ENCODE results near the gene SLC40A1.

Gene SLC40A1

DNA sequence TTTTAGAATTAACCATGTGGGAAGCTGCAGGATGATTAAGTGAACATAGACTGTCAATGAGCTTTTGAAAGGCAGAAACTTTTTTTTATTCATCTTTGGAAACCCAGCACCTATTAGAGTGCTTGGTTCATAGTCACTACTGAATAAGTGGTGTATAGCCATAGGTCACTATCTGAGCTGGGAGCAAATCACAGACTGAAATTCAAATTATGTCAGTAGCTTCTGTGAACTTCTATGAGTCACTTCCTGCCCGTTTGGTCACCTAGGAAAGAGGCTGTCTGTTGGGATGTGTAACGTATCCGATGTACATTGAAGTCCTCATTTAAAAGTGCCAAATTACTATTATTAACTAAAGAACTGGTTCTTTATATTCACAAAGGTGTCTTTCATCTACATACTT lies 20.5 kb upstream of the SLC40A1 start:
- H3K79me1 ChIP-seq (replicated peaks; ENCODE audit: low read length, poor library complexity, severe bottlenecking), result no peaks in the 10 kb centered on the region
- H2BK5ac ChIP-seq (ENCODE audit: low read depth, low read length, poor library complexity, severe bottlenecking), result no peak overlapping the region
- no peak overlapping the region for H3K4me3 ChIP-seq (ENCODE audit: insufficient read depth in 1 of 2, low read depth in 1 of 2, low read length in 2 of 2)
- H3K27me3 ChIP-seq (ENCODE audit: control insufficient read depth in 1 of 2, insufficient read depth in 1 of 2, low read length in 2 of 2), result no peaks in the 10 kb centered on the region
- no peak overlapping the region for H3K9ac ChIP-seq (ENCODE audit: low read length)
- H2AFZ ChIP-seq (ENCODE audit: low read depth, low read length), result no peak overlapping the region
- WGBS, result no CpG with 5 or more reads among the region's 3 CpGs
- H3K4me1 ChIP-seq (ENCODE audit: control insufficient read depth, insufficient read depth, low read depth, low read length), result no peaks in the 10 kb centered on the region
- H2BK120ac ChIP-seq (ENCODE audit: low read depth, low read length), result no peak overlapping the region
- no peak overlapping the region for H3K4ac ChIP-seq (ENCODE audit: low read depth in 1 of 2, low read length in 2 of 2)
- no peaks in the 10 kb centered on the region for H3K36me3 ChIP-seq (ENCODE audit: control insufficient read depth in 1 of 2, insufficient read depth in 2 of 2, low read depth in 1 of 2, low read length in 2 of 2)
- no peak overlapping the region for H3K23ac ChIP-seq (ENCODE audit: low read length in 2 of 2)
- no peak overlapping the region for H3K14ac ChIP-seq (ENCODE audit: low read length in 2 of 2)
- H4K8ac ChIP-seq (ENCODE audit: low read length), result no peak overlapping the region
- H2AK5ac ChIP-seq (ENCODE audit: low read length, severe bottlenecking), result no peak overlapping the region
- no peak overlapping the region for H2BK12ac ChIP-seq (ENCODE audit: low read length in 2 of 2)
- no peak overlapping the region for H3K18ac ChIP-seq (ENCODE audit: low read depth in 1 of 2, low read length in 2 of 2)
- H3K4me2 ChIP-seq (ENCODE audit: low read length, poor library complexity, severe bottlenecking), result no peak overlapping the region
- H3K27ac ChIP-seq (ENCODE audit: low read length, poor library complexity, severe bottlenecking), result no peak overlapping the region
- DNase-seq, result peak; percentile 38
- no peak overlapping the region for H4K91ac ChIP-seq (ENCODE audit: low read length)
- no peak overlapping the region for H2BK15ac ChIP-seq (ENCODE audit: low read depth, poor library complexity, severe bottlenecking)
- no peaks in the 10 kb centered on the region for H3K9me3 ChIP-seq (ENCODE audit: control insufficient read depth, low read length)

DNA sequence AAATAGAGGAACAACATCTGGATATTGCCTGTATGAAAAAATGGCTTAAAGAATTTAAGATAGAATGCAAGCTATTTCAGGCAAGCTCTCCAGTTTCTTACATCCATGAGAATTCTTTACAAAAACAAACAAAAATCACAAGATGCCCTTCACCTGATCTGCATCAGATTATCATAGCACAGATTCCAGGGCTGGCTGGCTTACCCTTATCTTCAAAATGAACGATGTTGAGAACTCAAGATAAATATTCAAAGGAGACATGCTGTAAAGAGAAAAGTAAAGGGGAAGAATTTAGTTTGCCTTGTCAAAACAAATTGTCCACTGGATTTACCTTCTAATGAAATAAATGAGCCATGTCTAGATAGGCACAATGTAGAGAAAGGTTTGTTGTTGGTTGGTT lies 18.7 kb upstream of the SLC40A1 start:
- no peak overlapping the region for H3K23ac ChIP-seq (ENCODE audit: low read length in 2 of 2)
- H2BK12ac ChIP-seq (ENCODE audit: low read length in 2 of 2), result no peak overlapping the region
- no peak overlapping the region for H3K9ac ChIP-seq (ENCODE audit: low read length)
- no peak overlapping the region for H2BK120ac ChIP-seq (ENCODE audit: low read depth, low read length)
- no peak overlapping the region for H3K27ac ChIP-seq (ENCODE audit: low read length, poor library complexity, severe bottlenecking)
- no peak overlapping the region for H3K14ac ChIP-seq (ENCODE audit: low read length in 2 of 2)
- no peak overlapping the region for H2AK5ac ChIP-seq (ENCODE audit: low read length, severe bottlenecking)
- no peak overlapping the region for H4K91ac ChIP-seq (ENCODE audit: low read length)
- H3K18ac ChIP-seq (ENCODE audit: low read depth in 1 of 2, low read length in 2 of 2), result no peak overlapping the region
- no peaks in the 10 kb centered on the region for H3K9me3 ChIP-seq (ENCODE audit: control insufficient read depth, low read length)
- 0% methylated on average over 1 of the region's 1 CpG for WGBS
- no peaks in the 10 kb centered on the region for H3K4me1 ChIP-seq (ENCODE audit: control insufficient read depth, insufficient read depth, low read depth, low read length)
- H2AFZ ChIP-seq (ENCODE audit: low read depth, low read length), result no peak overlapping the region
- no peak overlapping the region for H3K4ac ChIP-seq (ENCODE audit: low read depth in 1 of 2, low read length in 2 of 2)
- no peak overlapping the region for H2BK5ac ChIP-seq (ENCODE audit: low read depth, low read length, poor library complexity, severe bottlenecking)
- no peaks in the 10 kb centered on the region for H3K27me3 ChIP-seq (ENCODE audit: control insufficient read depth in 1 of 2, insufficient read depth in 1 of 2, low read length in 2 of 2)
- H3K4me2 ChIP-seq (ENCODE audit: low read length, poor library complexity, severe bottlenecking), result no peak overlapping the region
- H2BK15ac ChIP-seq (ENCODE audit: low read depth, poor library complexity, severe bottlenecking), result no peak overlapping the region
- H4K8ac ChIP-seq (ENCODE audit: low read length), result no peak overlapping the region
- H3K4me3 ChIP-seq (ENCODE audit: insufficient read depth in 1 of 2, low read depth in 1 of 2, low read length in 2 of 2), result no peak overlapping the region
- H3K79me1 ChIP-seq (replicated peaks; ENCODE audit: low read length, poor library complexity, severe bottlenecking), result no peaks in the 10 kb centered on the region
- no peak for DNase-seq
- H3K36me3 ChIP-seq (ENCODE audit: control insufficient read depth in 1 of 2, insufficient read depth in 2 of 2, low read depth in 1 of 2, low read length in 2 of 2), result no peaks in the 10 kb centered on the region

DNA sequence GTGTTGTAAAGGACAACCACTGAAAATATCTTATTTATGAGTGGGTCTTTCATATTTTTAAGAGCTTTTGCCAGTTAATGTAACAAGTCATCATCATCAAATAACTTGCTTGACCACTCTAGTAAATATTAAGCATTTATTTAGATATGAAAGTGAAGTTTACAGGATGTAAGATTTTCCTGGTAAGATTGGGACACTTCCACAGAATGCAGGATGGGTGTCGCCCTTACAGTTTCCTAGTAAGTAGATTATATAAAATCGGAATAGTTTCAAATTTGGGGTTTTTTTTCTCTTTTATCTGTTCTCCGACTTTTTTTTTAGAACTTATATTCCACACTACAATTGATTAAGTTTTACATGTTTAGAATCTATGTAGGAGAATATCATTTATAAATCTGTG lies 14.8 kb upstream of the SLC40A1 start:
- no peaks in the 10 kb centered on the region for H3K9me3 ChIP-seq (ENCODE audit: control insufficient read depth, low read length)
- H2BK120ac ChIP-seq (ENCODE audit: low read depth, low read length), result no peak overlapping the region
- H3K4ac ChIP-seq (ENCODE audit: low read depth in 1 of 2, low read length in 2 of 2), result no peak overlapping the region
- H3K79me1 ChIP-seq (replicated peaks; ENCODE audit: low read length, poor library complexity, severe bottlenecking), result no peaks in the 10 kb centered on the region
- no peak for DNase-seq
- no peak overlapping the region for H2BK12ac ChIP-seq (ENCODE audit: low read length in 2 of 2)
- H3K4me3 ChIP-seq (ENCODE audit: insufficient read depth in 1 of 2, low read depth in 1 of 2, low read length in 2 of 2), result no peak overlapping the region
- 100% methylated on average over 1 of the region's 3 CpGs for WGBS
- H3K9ac ChIP-seq (ENCODE audit: low read length), result no peak overlapping the region
- H3K27me3 ChIP-seq (ENCODE audit: control insufficient read depth in 1 of 2, insufficient read depth in 1 of 2, low read length in 2 of 2), result no peaks in the 10 kb centered on the region
- H4K91ac ChIP-seq (ENCODE audit: low read length), result no peak overlapping the region
- no peak overlapping the region for H3K14ac ChIP-seq (ENCODE audit: low read length in 2 of 2)
- no peak overlapping the region for H3K27ac ChIP-seq (ENCODE audit: low read length, poor library complexity, severe bottlenecking)
- H2AK5ac ChIP-seq (ENCODE audit: low read length, severe bottlenecking), result no peak overlapping the region
- no peaks in the 10 kb centered on the region for H3K36me3 ChIP-seq (ENCODE audit: control insufficient read depth in 1 of 2, insufficient read depth in 2 of 2, low read depth in 1 of 2, low read length in 2 of 2)
- no peak overlapping the region for H4K8ac ChIP-seq (ENCODE audit: low read length)
- H2BK15ac ChIP-seq (ENCODE audit: low read depth, poor library complexity, severe bottlenecking), result no peak overlapping the region
- H3K18ac ChIP-seq (ENCODE audit: low read depth in 1 of 2, low read length in 2 of 2), result no peak overlapping the region
- no peak overlapping the region for H2AFZ ChIP-seq (ENCODE audit: low read depth, low read length)
- no peaks in the 10 kb centered on the region for H3K4me1 ChIP-seq (ENCODE audit: control insufficient read depth, insufficient read depth, low read depth, low read length)
- H3K23ac ChIP-seq (ENCODE audit: low read length in 2 of 2), result no peak overlapping the region
- no peak overlapping the region for H2BK5ac ChIP-seq (ENCODE audit: low read depth, low read length, poor library complexity, severe bottlenecking)
- no peak overlapping the region for H3K4me2 ChIP-seq (ENCODE audit: low read length, poor library complexity, severe bottlenecking)

- 76% methylated on average over 2 of the region's 2 CpGs for WGBS
Observed at GRCh38 chr2:189594305-189594704, 13.7 kb upstream of the SLC40A1 start.

More at GRCh38 chr2:189594305-189594704, 13.7 kb upstream of the SLC40A1 start:
- Histone ChIP-seq H3K27me3 (ENCODE audit: control insufficient read depth in 1 of 2, insufficient read depth in 1 of 2, low read length in 2 of 2) (no peaks in the 10 kb centered on the region), H2BK12ac (ENCODE audit: low read length in 2 of 2) (no peak overlapping the region), H3K4ac (ENCODE audit: low read depth in 1 of 2, low read length in 2 of 2) (no peak overlapping the region), H2BK120ac (ENCODE audit: low read depth, low read length) (no peak overlapping the region), H3K9ac (ENCODE audit: low read length) (no peak overlapping the region), H3K9me3 (ENCODE audit: control insufficient read depth, low read length) (no peaks in the 10 kb centered on the region), H3K36me3 (ENCODE audit: control insufficient read depth in 1 of 2, insufficient read depth in 2 of 2, low read depth in 1 of 2, low read length in 2 of 2) (no peaks in the 10 kb centered on the region), H2BK5ac (ENCODE audit: low read depth, low read length, poor library complexity, severe bottlenecking) (no peak overlapping the region), H3K23ac (ENCODE audit: low read length in 2 of 2) (no peak overlapping the region), H4K91ac (ENCODE audit: low read length) (no peak overlapping the region), H3K14ac (ENCODE audit: low read length in 2 of 2) (no peak overlapping the region), H3K4me3 (ENCODE audit: insufficient read depth in 1 of 2, low read depth in 1 of 2, low read length in 2 of 2) (no peak overlapping the region), H3K79me1 (replicated peaks; ENCODE audit: low read length, poor library complexity, severe bottlenecking) (no peaks in the 10 kb centered on the region), H3K4me2 (ENCODE audit: low read length, poor library complexity, severe bottlenecking) (no peak overlapping the region), H2AK5ac (ENCODE audit: low read length, severe bottlenecking) (no peak overlapping the region), H3K27ac (ENCODE audit: low read length, poor library complexity, severe bottlenecking) (no peak overlapping the region), H3K4me1 (ENCODE audit: control insufficient read depth, insufficient read depth, low read depth, low read length) (no peaks in the 10 kb centered on the region), H2AFZ (ENCODE audit: low read depth, low read length) (no peak overlapping the region), H4K8ac (ENCODE audit: low read length) (no peak overlapping the region), H3K18ac (ENCODE audit: low read depth in 1 of 2, low read length in 2 of 2) (no peak overlapping the region), H2BK15ac (ENCODE audit: low read depth, poor library complexity, severe bottlenecking) (no peak overlapping the region)
- no peak for DNase-seq
